GM06990 (cell line): Measurements from ENCODE around the gene MICAL2.

Experiments used
- DNase-seq: peaks from one replicate; pipeline ENCODE4 v3.0.0-alpha.2; 2011; ENCODE audit not compliant: insufficient read length; ENCODE audit errors: extremely low read depth
- H3K27me3 ChIP-seq: replicated peaks from 2 replicates; pipeline ENCODE4 v1.6.0; 2011; ENCODE audit warnings: low read length; ENCODE audit not compliant: control insufficient read depth, insufficient read depth
- H3K36me3 ChIP-seq: 2 replicates; pipeline ENCODE4 v1.5.1; 2011; ENCODE audit warnings: low read length; ENCODE audit not compliant: control insufficient read depth, insufficient read depth
- H3K4me3 ChIP-seq: replicated peaks from 2 replicates; pipeline ENCODE4 v1.5.1; 2011; ENCODE audit warnings: low read depth, mild to moderate bottlenecking, control low read depth, low read length
- CTCF ChIP-seq: IDR thresholded peaks from 2 replicates; pipeline ENCODE4 v1.5.1; 2011; ENCODE audit warnings: low read length, control low read depth, mild to moderate bottlenecking, inconsistent platforms; ENCODE audit not compliant: insufficient read depth, poor library complexity, severe bottlenecking

Gene MICAL2

GRCh38 chr11:12272821-12273617 is 162.6 kb downstream of the MICAL2 start:
- DNase-seq = no peak
- Histone ChIP-seq H3K4me3 (no peak overlapping the region), H3K36me3 (no peaks in the 10 kb centered on the region), H3K27me3 (no peaks in the 10 kb centered on the region; the same call in 1 of the 2 replicates)
- TF ChIP-seq CTCF = no peak

GRCh38 chr11:12273618-12273995 is 163.2 kb downstream of the MICAL2 start:
- Histone ChIP-seq H3K27me3 (no peaks in the 10 kb centered on the region; the same call in 1 of the 2 replicates), H3K36me3 (no peaks in the 10 kb centered on the region), H3K4me3 (no peak overlapping the region)
- no peak for DNase-seq
- TF ChIP-seq CTCF = no peak

- Histone ChIP-seq H3K27me3 (no peaks in the 10 kb centered on the region; the same call in 1 of the 2 replicates), H3K4me3 (no peak overlapping the region), H3K36me3 (no peaks in the 10 kb centered on the region)
- TF ChIP-seq CTCF = no peak
- DNase-seq = no peak
Measured at GRCh38 chr11:12274056-12274455, 163.7 kb downstream of the MICAL2 start.

GRCh38 chr11:12274558-12275197 is 164.3 kb downstream of the MICAL2 start:
- DNase-seq = no peak
- no peak for TF ChIP-seq CTCF
- Histone ChIP-seq H3K27me3 (no peaks in the 10 kb centered on the region; the same call in none of the 2 replicates), H3K36me3 (no peaks in the 10 kb centered on the region), H3K4me3 (no peak overlapping the region)

- no peaks in the 10 kb centered on the region for H3K36me3 ChIP-seq
- DNase-seq = no peak
- no peaks in the 10 kb centered on the region; the same call in none of the 2 replicates for H3K27me3 ChIP-seq
- no peak overlapping the region for H3K4me3 ChIP-seq
- TF ChIP-seq CTCF = no peak
Measured at GRCh38 chr11:12275818-12276217, 165.4 kb downstream of the MICAL2 start.
